Parathyroid adenoma (tissue), 2 donors: ENCODE results near the gene LAMC3.
"Not testable (repeated sequence)": the region's sequence is repeated elsewhere in the genome, so short reads cannot be mapped to it uniquely, and the experiment has no call there.

Experiments used
- H2AFZ ChIP-seq: fragments of 300-600 bp; sonication (generic); one replicate; pipeline ENCODE4 v1.7.0; 2017; ENCODE audit warnings: antibody characterized with exemption, mild to moderate bottlenecking
- H3K27ac ChIP-seq: fragments of 300-600 bp; sonication (generic); one replicate; pipeline ENCODE4 v1.7.0; 2017
- H3K27me3 ChIP-seq: fragments of 300-600 bp; sonication (generic); one replicate; pipeline ENCODE4 v1.7.0; 2017; ENCODE audit warnings: low read length; ENCODE audit not compliant: control insufficient read depth, insufficient read depth
- H3K36me3 ChIP-seq: fragments of 300-600 bp; sonication (generic); one replicate; pipeline ENCODE4 v1.7.0; 2017; ENCODE audit warnings: low read length; ENCODE audit not compliant: control insufficient read depth, insufficient read depth
- H3K4me1 ChIP-seq: fragments of 300-600 bp; sonication (generic); one replicate; pipeline ENCODE4 v1.7.0; 2017; ENCODE audit warnings: control low read depth
- H3K4me2 ChIP-seq: fragments of 300-600 bp; sonication (generic); one replicate; pipeline ENCODE4 v1.7.0; 2017; ENCODE audit warnings: low read length
- H3K4me3 ChIP-seq: fragments of 300-600 bp; sonication (generic); one replicate; pipeline ENCODE4 v1.7.0; 2017; ENCODE audit warnings: low read depth, low read length
- H3K79me2 ChIP-seq: fragments of 300-600 bp; sonication (generic); one replicate; pipeline ENCODE4 v1.7.0; 2017; ENCODE audit warnings: control low read depth
- H3K9ac ChIP-seq: fragments of 300-600 bp; sonication (generic); one replicate; pipeline ENCODE4 v1.7.0; 2017; ENCODE audit warnings: mild to moderate bottlenecking
- H3K9me3 ChIP-seq: fragments of 300-600 bp; sonication (generic); one replicate; pipeline ENCODE4 v1.7.0; 2017; ENCODE audit warnings: low read length; ENCODE audit not compliant: control insufficient read depth
- TF ChIP-seq, protein P1 (sequence below): fragments of 300-600 bp; sonication (generic); IDR thresholded peaks from one replicate; pipeline ENCODE4 v1.7.0; 2017; ENCODE audit warnings: antibody characterized with exemption, mild to moderate bottlenecking
- donor health status: primary hyperparathyroidism.

The LAMC3 gene

DNA sequence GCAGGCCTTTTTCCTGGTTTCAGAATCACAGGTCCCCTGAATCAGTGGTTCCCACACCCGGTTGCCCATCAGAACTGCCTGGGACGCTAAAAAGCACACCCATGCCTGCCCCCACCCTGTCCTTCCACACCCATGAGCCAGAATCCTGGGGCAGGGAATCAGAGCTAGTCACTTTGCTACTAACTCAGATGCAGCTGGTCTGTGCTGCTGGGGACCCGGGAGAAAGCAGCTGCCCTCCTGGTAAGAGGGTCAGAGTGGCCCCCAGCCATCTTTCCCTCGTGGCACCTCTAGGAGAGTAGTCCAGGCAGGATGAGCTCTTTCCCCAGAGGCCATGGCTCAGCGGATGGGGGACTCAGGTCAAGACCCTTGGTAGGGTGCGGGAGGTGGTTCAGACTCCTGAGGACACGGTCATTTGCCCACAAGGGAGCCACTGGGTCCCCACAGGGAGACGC lies 105.1 kb downstream of the LAMC3 start:
- H3K4me3 ChIP-seq, result no peak overlapping the region
- no peak overlapping the region for H3K27ac ChIP-seq
- H3K9ac ChIP-seq, result no peak overlapping the region
- H3K4me2 ChIP-seq, result no peak overlapping the region
- H3K4me1 ChIP-seq, result no peaks in the 10 kb centered on the region
- no peak overlapping the region for H2AFZ ChIP-seq
- no peaks in the 10 kb centered on the region for H3K36me3 ChIP-seq
- no peaks in the 10 kb centered on the region for H3K9me3 ChIP-seq
- H3K79me2 ChIP-seq, result no peaks in the 10 kb centered on the region
- no peaks in the 10 kb centered on the region for H3K27me3 ChIP-seq
- TF ChIP-seq, protein P1, sequence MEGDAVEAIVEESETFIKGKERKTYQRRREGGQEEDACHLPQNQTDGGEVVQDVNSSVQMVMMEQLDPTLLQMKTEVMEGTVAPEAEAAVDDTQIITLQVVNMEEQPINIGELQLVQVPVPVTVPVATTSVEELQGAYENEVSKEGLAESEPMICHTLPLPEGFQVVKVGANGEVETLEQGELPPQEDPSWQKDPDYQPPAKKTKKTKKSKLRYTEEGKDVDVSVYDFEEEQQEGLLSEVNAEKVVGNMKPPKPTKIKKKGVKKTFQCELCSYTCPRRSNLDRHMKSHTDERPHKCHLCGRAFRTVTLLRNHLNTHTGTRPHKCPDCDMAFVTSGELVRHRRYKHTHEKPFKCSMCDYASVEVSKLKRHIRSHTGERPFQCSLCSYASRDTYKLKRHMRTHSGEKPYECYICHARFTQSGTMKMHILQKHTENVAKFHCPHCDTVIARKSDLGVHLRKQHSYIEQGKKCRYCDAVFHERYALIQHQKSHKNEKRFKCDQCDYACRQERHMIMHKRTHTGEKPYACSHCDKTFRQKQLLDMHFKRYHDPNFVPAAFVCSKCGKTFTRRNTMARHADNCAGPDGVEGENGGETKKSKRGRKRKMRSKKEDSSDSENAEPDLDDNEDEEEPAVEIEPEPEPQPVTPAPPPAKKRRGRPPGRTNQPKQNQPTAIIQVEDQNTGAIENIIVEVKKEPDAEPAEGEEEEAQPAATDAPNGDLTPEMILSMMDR, result no peak

DNA sequence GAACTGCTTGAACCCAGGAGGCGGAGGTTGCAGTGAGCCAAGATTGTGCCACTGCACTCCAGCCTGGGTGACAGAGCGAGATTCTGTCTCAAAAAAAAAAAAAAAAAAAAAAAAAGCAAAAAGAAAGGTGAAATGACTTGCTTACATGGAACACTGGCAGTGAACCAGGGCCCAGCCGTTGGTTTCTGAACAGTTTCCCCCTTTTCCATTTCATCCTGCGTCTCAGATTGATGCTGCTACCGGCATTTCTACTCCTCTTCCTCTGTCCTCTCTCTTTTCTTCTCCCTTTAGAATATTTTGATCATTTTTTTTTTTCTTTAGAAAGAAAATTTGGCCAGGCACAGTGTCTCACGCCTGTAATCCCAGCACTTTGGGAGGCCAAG lies 106.4 kb downstream of the LAMC3 start:
- H3K27ac ChIP-seq, H3K4me3 ChIP-seq: not testable (repeated sequence)

DNA sequence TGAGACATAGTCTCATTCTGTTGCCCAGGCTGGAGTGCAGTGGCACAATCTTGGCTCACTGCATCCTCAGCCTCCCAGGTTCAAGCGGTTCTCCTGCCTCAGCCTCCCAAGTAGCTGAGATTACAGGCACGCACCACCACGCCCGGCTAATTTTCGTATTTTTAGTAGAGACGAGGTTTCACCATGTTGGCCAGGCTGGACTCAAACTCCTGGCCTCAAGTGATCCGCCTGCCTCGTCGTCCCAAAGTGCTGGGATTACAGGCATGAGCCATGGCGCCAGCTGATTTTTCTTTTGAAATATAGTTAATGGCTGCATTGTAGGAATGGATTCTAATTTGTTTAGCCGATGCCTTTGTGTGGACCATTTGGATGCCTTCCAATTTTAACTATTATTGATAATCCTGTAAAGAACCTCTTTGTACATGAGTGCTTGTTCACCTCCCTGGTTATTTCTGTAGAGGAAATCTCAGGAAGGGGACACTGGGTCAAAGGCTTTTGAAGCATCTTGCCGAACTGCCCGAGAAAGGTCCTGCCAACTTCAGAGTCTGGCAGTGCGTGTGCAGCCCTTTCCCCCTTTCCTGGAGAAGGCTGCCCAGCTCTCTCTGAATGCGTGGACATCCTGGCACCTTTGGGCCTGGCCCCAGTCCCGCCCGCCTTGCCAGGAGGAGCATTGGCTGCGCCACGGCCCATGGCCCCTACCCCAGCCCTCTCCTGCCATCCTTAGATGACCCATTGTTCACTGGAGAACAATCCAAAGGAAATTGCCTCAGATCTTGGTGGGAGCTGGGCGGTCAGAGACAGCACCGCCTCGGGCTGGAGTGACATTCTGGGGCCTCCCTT lies 107.5 kb downstream of the LAMC3 start:
- Histone ChIP-seq H3K9ac (no peak overlapping the region), H3K4me2 (no peak overlapping the region), H3K4me3 (no peak overlapping the region), H3K79me2 (no peaks in the 10 kb centered on the region), H3K4me1 (no peaks in the 10 kb centered on the region), H3K27ac (no peak overlapping the region), H2AFZ (no peak overlapping the region), H3K27me3 (no peaks in the 10 kb centered on the region), H3K36me3 (no peaks in the 10 kb centered on the region), H3K9me3 (no peaks in the 10 kb centered on the region)
- TF ChIP-seq, protein P1, result no peak

More for the DNA sequence above, 106.4 kb downstream of the LAMC3 start:
- H3K9me3 ChIP-seq, H3K9ac ChIP-seq, H3K27me3 ChIP-seq, H3K4me1 ChIP-seq, H3K4me2 ChIP-seq, H3K36me3 ChIP-seq, H3K79me2 ChIP-seq, H2AFZ ChIP-seq: not testable (repeated sequence)

DNA sequence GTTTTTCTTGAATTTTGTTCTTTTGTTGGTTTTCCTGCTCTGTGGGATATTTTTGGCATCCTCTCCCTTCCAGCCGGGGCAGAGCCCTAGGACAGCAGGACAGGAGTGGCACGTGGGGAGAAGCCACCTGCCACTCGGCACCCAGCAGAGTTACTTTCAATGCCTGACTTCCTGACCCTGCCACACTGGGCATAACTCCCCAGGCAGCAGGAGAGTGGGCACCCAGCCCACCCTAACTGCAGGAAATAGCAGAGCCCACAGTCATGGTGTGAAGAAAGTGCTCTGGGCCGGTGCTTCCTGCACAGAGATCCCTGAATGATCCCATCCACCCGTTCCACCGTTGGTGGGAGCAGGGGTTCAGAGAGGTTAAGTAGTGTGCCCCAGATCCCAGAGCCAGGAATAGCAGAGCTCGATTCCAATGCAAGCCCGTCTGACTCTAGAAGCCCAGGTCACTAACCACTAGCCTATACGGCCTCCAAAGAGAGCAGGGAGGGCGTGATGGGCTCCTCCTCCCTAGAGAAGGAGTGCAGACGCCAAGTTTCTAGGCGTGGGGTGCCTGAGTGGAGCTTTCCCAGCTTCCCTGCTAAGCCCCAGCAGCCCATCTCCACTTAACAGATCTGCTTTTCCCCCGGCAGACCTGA lies 108.3 kb downstream of the LAMC3 start:
- Histone ChIP-seq H3K27ac (no peak overlapping the region), H3K4me3 (no peak overlapping the region), H3K9ac (no peak overlapping the region)

DNA sequence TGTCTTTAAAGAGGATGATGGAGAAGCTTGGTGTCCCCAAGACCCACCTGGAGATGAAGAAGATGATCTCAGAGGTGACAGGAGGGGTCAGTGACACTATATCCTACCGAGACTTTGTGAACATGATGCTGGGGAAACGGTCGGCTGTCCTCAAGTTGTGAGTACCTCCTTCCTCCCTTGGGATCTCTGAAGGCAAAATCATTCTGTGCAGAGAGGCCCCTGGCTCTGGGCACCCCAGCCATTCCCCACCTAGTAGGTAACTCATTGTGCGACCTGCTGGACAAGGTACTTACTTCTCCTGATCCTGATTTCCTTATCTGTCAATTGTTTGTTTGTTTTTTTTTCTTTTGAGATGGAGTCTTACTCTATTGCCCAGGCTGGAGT lies 108.8 kb downstream of the LAMC3 start:
- Histone ChIP-seq H3K4me2 (no peak overlapping the region), H2AFZ (no peak overlapping the region), H3K4me1 (no peaks in the 10 kb centered on the region), H3K79me2 (no peaks in the 10 kb centered on the region), H3K27me3 (no peaks in the 10 kb centered on the region), H3K9ac (no peak overlapping the region), H3K4me3 (no peak overlapping the region), H3K27ac (no peak overlapping the region), H3K9me3 (no peaks in the 10 kb centered on the region), H3K36me3 (no peaks in the 10 kb centered on the region)
- TF ChIP-seq, protein P1, result no peak

More for the DNA sequence above, 108.3 kb downstream of the LAMC3 start:
- no peak overlapping the region for H3K4me2 ChIP-seq
- no peaks in the 10 kb centered on the region for H3K36me3 ChIP-seq
- no peaks in the 10 kb centered on the region for H3K4me1 ChIP-seq
- H3K9me3 ChIP-seq, result no peaks in the 10 kb centered on the region
- H3K79me2 ChIP-seq, result no peaks in the 10 kb centered on the region
- no peak overlapping the region for H2AFZ ChIP-seq
- H3K27me3 ChIP-seq, result no peaks in the 10 kb centered on the region
- TF ChIP-seq, protein P1, result no peak
